Hepatocyte (in vitro differentiated cells): ENCODE results near the gene OTOS.

Experiments
- CTCF ChIP-seq: fragments of 200-600 bp; sonication (generic); IDR thresholded peaks from 2 replicates; pipeline ENCODE4 v1.5.1; 2016; ENCODE audit warnings: antibody characterized with exemption, mild to moderate bottlenecking; ENCODE audit not compliant: poor library complexity
- EZH2 ChIP-seq: fragments of 200-600 bp; sonication (generic); IDR thresholded peaks from 2 replicates; pipeline ENCODE4 v1.6.1; 2016; ENCODE audit warnings: antibody characterized with exemption, mild to moderate bottlenecking, borderline replicate concordance

GRCh38 chr2:240145461-240145860 lies 5.0 kb upstream of the OTOS start:
- TF ChIP-seq CTCF (no peak), EZH2 (no peak)
